ENCODE results near the gene SRPK1. TPM values are rescaled to one million over a fixed set of nuclear protein-coding genes. Genes with fewer than 3 reads are reported as not detected.

The SRPK1 gene
- total RNA-seq, 2 experiments from 2014 or later: 131 to 136 TPM

DNA sequence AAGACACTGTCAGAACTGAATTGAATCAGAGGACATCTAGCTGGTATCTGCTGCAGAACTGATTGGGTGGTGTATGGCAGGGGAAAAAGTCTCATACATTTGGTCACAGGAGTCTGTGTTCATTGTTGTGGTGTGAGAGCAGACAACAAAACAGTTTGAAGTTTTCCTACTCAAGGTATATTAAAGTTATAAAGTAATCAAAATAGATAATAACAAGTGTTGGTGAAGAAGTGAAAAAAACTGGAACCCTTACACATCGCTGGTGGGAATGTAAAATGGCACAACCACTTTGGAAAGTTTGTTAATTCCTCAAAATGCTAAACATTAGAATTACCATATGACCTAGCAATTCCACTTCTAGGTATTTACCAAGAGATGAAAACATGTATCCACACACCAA is 24.7 kb downstream of the SRPK1 start:
- H3K9me3 Mint-ChIP-seq: no peaks in the 10 kb centered on the region
- H3K4me1 Mint-ChIP-seq: peaks cover 26% of the 10 kb centered on the region
- H3K27ac Mint-ChIP-seq: no peak overlapping the region

DNA sequence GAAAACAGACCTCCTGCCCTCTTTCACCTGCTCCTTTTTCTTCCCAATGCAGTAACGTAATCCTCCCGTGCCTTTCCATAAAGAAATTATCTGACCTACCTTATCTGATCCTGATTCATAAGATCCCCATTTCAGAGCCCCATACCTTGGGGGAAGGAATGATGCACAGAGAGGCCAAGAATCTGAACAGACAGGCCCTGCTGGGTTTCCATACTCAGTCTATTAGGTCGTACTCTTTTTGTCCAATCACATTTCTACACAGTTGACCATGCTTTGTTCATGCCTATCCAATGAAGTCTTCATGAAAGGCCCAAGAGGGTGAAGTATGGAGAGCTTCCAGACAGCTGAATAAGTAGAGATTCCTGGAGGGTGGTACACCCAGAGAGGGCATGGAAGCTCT is 25.3 kb downstream of the SRPK1 start:
- peaks cover 21% of the 10 kb centered on the region for H3K4me1 Mint-ChIP-seq
- no peak overlapping the region for H3K27ac Mint-ChIP-seq
- no peaks in the 10 kb centered on the region for H3K27me3 Mint-ChIP-seq
- no peaks in the 10 kb centered on the region for H3K9me3 Mint-ChIP-seq
- DNase-seq: no peak
- no peak overlapping the region for H3K4me3 Mint-ChIP-seq
- H3K36me3 Mint-ChIP-seq: peaks cover 47% of the 10 kb centered on the region

More for the DNA sequence above, 24.7 kb downstream of the SRPK1 start:
- Mint-ChIP-seq H3K36me3 (peaks cover 50% of the 10 kb centered on the region), H3K4me3 (no peak overlapping the region), H3K27me3 (no peaks in the 10 kb centered on the region)
- no peak for DNase-seq

DNA sequence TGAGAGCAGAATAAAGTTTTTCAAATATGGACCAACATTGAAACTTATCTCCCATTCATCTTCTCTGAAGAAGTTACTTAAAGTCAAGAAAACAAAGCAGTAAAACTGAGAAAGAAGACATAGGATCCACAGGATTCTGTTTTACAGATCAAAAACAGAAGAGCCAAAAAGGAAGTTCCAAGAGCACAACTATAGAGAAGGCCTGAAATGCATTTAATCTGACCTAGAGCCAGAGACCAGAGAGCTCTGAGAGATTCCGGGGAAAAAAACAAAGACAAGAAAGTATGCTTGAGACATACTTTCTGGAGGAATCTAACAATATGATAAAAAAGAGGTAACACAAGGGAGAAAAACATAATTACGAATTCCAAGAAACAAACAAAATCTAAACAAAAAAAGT is 26.1 kb downstream of the SRPK1 start:
- H3K9me3 Mint-ChIP-seq: no peaks in the 10 kb centered on the region
- peaks cover 19% of the 10 kb centered on the region for H3K4me1 Mint-ChIP-seq
- H3K27ac Mint-ChIP-seq: no peak overlapping the region
- no peak for DNase-seq
- peaks cover 43% of the 10 kb centered on the region for H3K36me3 Mint-ChIP-seq
- no peak overlapping the region for H3K4me3 Mint-ChIP-seq
- no peaks in the 10 kb centered on the region for H3K27me3 Mint-ChIP-seq

DNA sequence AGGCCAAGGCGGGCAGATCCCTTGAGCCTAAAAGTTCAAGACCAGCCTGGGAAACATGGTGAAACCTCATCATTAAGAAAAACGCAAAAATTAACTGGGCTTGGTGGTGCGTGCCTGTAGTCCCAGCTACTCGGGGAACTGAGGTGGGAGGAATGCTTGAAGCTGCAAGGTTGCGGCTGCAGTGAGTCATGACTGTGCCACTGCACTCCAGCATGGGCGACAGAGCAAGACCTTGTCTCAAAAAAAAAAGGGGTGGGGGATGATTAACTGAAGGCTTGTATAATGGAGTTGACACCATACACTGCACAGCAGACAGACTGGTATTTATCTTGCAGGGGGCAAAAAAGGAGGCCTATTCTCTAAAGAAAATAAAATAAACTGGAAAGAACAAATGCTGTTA is 27.7 kb downstream of the SRPK1 start:
- peaks cover 16% of the 10 kb centered on the region for H3K4me1 Mint-ChIP-seq

DNA sequence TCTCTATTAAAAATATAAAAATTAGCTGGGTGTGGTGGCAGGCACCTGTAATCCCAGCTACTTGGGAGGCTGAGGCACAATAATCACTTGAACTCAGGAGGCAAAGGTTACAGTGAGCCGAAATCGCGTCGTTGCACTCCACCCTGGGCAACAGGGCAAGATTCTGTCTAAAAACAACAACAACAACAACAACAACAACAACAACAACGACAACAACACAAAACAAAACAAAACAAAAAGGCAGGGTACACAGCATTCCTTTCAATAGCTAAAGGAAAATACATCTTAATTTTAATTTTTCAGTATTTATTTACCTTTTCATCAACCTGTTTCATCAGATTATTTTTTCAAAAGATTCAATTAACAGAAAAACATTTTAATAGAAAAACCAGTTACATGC is 28.4 kb downstream of the SRPK1 start:
- H3K27ac Mint-ChIP-seq: no peak overlapping the region
- H3K36me3 Mint-ChIP-seq: peaks cover 34% of the 10 kb centered on the region
- no peaks in the 10 kb centered on the region for H3K9me3 Mint-ChIP-seq
- H3K27me3 Mint-ChIP-seq: no peaks in the 10 kb centered on the region
- H3K4me1 Mint-ChIP-seq: peaks cover 16% of the 10 kb centered on the region
- no peak for DNase-seq
- no peak overlapping the region for H3K4me3 Mint-ChIP-seq

More for the DNA sequence above, 27.7 kb downstream of the SRPK1 start:
- Mint-ChIP-seq H3K4me3 (no peak overlapping the region), H3K36me3 (peaks cover 35% of the 10 kb centered on the region), H3K9me3 (no peaks in the 10 kb centered on the region), H3K27ac (no peak overlapping the region), H3K27me3 (no peaks in the 10 kb centered on the region)
- no peak for DNase-seq

DNA sequence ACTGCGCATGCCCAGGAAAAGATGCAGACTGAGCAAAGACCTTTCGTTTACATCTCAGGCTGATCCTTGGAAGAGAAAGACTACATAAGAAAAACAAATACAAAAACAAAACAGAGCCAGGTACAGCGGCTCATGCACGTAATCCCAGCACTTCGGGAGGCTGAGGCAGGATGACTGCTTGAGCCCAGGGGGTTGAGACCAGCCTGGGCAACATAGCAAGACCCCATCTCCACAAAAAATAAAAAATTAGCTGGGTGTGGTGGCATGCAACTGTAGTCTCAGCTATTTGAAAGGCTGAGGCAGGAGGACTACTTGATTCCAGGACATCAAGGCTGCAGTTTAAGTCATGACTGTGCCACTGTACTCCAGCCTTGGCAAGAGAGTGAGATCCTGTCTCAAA is 41.7 kb downstream of the SRPK1 start:
- Mint-ChIP-seq H3K36me3 (peaks cover 69% of the 10 kb centered on the region), H3K9me3 (peaks cover 12% of the 10 kb centered on the region), H3K27ac (no peak overlapping the region), H3K4me1 (no peaks in the 10 kb centered on the region), H3K27me3 (no peaks in the 10 kb centered on the region), H3K4me3 (no peak overlapping the region)
- no peak for DNase-seq

DNA sequence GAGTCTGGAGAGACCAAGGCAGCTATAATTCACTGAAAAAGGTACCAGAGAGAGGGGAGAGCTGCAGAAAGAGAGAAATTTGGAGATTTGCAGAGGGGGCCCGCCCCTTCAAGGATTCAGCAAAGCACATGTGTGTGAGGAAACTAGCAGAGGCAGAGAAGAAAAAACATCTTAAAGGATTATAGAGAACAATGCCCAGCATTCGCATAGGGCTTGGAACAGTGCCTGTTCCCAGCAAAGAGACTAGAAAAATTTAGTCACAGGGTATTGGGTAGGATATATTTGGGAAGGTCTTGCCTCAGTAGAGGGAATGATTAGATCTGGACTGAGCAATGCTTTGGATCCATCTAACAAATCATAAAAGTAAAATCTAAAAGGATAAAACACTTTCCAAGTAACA is 44.0 kb downstream of the SRPK1 start:
- Mint-ChIP-seq H3K27ac (no peak overlapping the region), H3K4me1 (no peaks in the 10 kb centered on the region), H3K27me3 (no peaks in the 10 kb centered on the region), H3K9me3 (peaks cover 11% of the 10 kb centered on the region), H3K4me3 (no peak overlapping the region), H3K36me3 (peaks cover 54% of the 10 kb centered on the region)
- DNase-seq: no peak

DNA sequence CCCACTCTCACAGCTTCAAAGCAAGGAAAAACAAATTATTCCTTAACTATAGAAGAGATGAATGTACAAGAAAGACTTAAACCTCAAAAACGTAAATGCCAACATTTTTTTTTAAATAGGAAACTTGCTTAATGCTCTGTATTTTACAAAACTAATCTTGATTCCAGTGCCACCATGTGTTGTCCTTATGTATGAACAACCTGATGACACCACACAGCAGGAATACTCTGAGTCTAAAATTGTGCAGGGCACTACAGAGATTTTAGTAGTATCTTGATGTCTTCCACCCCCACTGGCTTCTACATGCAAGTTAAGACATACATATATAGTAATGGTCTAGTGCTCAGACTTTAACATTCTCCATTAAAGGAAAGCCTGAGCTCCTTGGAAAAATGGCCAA is 46.2 kb downstream of the SRPK1 start:
- H3K9me3 Mint-ChIP-seq: no peaks in the 10 kb centered on the region
- no peak overlapping the region for H3K4me3 Mint-ChIP-seq
- DNase-seq: no peak
- H3K4me1 Mint-ChIP-seq: no peaks in the 10 kb centered on the region
- no peaks in the 10 kb centered on the region for H3K27me3 Mint-ChIP-seq
- H3K27ac Mint-ChIP-seq: no peak overlapping the region
- peaks cover 41% of the 10 kb centered on the region for H3K36me3 Mint-ChIP-seq

DNA sequence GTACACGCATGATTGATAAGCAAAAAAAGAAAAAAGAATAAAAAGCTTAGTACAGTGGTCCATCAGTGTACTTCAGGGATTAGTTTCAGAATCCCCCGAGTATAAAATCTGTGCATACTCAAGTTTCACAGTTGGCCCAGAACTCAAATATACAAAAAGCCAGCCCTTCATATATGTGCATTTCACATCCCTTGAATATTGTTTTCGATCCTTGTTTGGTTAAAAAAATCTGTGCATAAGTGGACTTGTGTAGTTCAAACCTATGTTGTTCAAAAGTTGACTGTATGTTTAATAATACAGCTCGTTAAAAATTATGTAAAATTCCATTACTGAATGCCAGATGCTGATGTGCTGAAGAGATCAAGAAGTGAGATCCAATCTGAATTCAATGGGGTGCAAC is 61.5 kb downstream of the SRPK1 start:
- Mint-ChIP-seq H3K4me1 (peaks cover 4% of the 10 kb centered on the region), H3K36me3 (peaks cover 67% of the 10 kb centered on the region), H3K27ac (no peak overlapping the region), H3K9me3 (no peaks in the 10 kb centered on the region), H3K27me3 (no peaks in the 10 kb centered on the region), H3K4me3 (no peak overlapping the region)
- no peak for DNase-seq

DNA sequence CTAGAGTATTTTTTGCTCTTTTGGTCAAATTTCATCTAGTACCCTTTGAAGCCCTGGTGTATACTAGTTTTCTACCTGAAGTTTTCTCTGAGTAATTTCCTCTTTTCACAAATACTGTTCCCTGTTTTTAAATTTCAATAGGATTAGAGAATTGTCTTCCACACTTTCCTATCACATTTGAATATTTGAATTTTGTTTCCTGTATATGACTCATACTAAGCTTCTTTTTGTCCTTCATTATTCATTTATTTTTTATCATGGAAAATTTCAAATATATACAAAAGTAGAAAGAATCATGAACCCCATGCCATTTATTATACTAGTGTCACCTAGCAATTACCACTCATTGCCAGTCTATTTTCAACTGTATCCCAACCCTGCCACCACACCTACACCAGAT is 63.0 kb downstream of the SRPK1 start:
- peaks cover 71% of the 10 kb centered on the region for H3K36me3 Mint-ChIP-seq
- no peaks in the 10 kb centered on the region for H3K27me3 Mint-ChIP-seq
- no peak overlapping the region for H3K4me3 Mint-ChIP-seq
- H3K27ac Mint-ChIP-seq: no peak overlapping the region
- no peak for DNase-seq
- peaks cover 4% of the 10 kb centered on the region for H3K4me1 Mint-ChIP-seq
- no peaks in the 10 kb centered on the region for H3K9me3 Mint-ChIP-seq

DNA sequence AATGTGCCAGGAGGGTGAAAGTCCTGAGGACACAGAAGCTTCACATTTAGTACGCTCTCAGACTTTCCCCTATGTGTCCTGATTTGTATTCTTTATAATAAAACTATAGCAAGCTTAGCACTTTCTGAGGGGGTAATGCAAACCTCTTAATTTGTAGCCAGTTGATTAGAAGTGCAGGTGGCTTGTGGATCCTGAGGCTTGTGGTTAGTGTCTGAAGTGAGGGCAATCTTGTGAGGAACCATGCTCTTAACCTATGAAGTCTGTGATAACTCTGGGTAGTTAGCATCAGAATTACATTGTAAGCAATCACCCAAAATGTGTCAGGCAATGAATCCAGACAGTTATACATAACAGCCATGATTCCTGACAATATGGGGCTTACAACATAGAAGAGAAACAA is 64.6 kb downstream of the SRPK1 start:
- DNase-seq: no peak
- peaks cover 4% of the 10 kb centered on the region for H3K4me1 Mint-ChIP-seq
- no peaks in the 10 kb centered on the region for H3K9me3 Mint-ChIP-seq
- H3K36me3 Mint-ChIP-seq: peaks cover 64% of the 10 kb centered on the region
- no peaks in the 10 kb centered on the region for H3K27me3 Mint-ChIP-seq
- H3K4me3 Mint-ChIP-seq: no peak overlapping the region
- no peak overlapping the region for H3K27ac Mint-ChIP-seq

DNA sequence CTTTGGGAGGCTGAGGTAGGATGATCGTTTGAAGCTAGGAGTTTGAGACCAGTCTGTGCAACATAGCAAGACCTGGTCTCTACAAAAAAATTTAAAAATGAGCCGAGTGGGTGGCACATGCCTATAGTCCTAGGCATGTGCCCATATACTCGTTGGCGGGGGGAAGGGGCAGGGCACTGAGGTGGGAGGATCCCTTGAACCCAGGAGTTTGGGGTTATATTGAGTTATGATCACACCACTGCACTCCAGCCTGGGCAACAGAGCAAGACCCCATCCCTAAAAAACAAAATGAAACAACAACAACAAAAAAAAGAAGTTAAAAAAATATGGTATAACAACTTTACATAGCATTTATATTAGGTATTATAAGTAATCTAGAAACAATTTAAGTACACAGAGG is 67.9 kb downstream of the SRPK1 start:
- Mint-ChIP-seq H3K27me3 (no peaks in the 10 kb centered on the region), H3K36me3 (peaks cover 68% of the 10 kb centered on the region), H3K9me3 (peaks cover 7% of the 10 kb centered on the region), H3K27ac (no peak overlapping the region), H3K4me1 (no peaks in the 10 kb centered on the region), H3K4me3 (no peak overlapping the region)
- DNase-seq: no peak

DNA sequence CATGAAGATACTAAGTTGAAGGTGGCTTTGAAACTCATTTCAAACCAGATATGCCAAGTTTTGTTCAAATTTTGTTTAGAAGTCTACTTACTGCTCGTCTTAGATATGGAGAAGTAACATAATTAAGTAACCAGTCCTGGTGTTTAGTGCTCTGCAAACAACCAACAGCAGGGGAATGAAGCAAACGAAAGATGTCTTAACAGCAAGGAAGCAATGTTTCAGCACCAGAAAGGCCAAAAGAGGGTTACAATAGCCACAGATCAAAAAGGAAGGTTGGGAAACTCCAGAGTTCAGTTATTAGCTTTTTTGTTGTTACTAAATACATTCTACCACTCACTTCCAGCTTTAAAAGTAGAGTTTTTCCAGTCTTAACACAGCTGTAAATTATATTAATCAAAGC is 70.7 kb downstream of the SRPK1 start:
- Mint-ChIP-seq H3K27ac (no peak overlapping the region), H3K36me3 (peaks cover 65% of the 10 kb centered on the region), H3K27me3 (no peaks in the 10 kb centered on the region), H3K9me3 (peaks cover 7% of the 10 kb centered on the region), H3K4me1 (no peaks in the 10 kb centered on the region), H3K4me3 (no peak overlapping the region)
- DNase-seq: no peak

DNA sequence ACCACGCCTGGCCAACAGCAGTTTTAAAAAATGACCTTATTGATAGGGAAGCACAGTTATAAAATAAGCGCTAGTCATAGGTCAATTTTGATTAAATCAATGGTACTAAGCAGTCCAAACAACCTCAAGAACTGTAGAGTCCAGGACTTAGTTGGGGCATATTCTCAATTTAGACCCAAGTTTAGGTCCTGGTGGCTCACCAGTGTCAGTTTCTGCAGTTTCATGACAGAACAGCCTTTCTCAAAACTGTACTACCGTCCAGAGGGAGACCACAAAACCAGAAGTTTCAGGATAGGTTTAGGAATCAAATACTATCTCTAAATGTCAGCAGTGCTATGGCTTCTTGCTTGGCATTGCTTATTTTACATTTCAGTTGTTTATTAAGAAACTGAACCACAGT is 76.6 kb downstream of the SRPK1 start:
- peaks cover 7% of the 10 kb centered on the region for H3K9me3 Mint-ChIP-seq
- no peak for DNase-seq
- H3K4me3 Mint-ChIP-seq: no peak overlapping the region
- peaks cover 58% of the 10 kb centered on the region for H3K36me3 Mint-ChIP-seq
- no peak overlapping the region for H3K27ac Mint-ChIP-seq
- no peaks in the 10 kb centered on the region for H3K4me1 Mint-ChIP-seq
- no peaks in the 10 kb centered on the region for H3K27me3 Mint-ChIP-seq

DNA sequence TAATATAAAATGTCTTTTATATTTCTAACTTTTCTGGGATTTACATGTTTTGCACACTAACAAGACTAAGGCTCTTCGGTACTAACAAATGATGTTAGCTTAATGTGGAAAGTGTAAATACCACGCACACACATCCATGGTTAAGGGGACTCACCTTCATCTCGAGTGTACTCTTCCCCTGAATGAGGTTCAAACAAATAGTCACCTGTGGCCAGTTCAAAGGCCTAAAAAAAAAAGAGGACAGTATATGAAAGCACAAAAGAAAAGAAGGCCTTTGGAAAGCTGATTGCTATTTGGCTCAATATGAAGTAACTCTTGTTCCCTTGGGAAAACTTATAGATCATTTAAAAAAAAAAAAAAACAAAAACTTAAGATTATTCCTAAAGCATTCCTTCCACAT is 78.5 kb downstream of the SRPK1 start:
- Mint-ChIP-seq H3K27ac (no peak overlapping the region), H3K27me3 (no peaks in the 10 kb centered on the region), H3K4me3 (no peak overlapping the region), H3K4me1 (no peaks in the 10 kb centered on the region), H3K9me3 (no peaks in the 10 kb centered on the region), H3K36me3 (peaks cover 50% of the 10 kb centered on the region)
- DNase-seq: no peak

DNA sequence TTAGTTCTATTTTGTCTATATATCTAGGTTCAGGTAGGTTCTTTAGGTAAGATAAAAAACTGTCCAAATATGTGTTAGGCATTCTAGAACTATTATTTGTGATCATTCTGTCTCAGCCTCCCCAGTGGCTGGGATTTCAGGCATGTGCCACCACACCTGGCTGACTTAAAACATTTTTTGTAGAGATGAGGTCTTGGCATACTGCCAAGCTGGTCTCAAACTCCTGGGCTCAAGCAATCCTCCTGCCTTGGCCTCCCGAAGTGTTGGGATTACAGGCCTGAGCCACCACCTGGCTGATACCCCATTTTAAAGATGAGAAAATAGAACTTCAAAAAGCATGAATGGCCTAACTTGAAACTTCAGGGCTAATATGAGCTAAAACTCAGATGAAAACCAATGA is 81.9 kb downstream of the SRPK1 start:
- H3K36me3 Mint-ChIP-seq: peaks cover 43% of the 10 kb centered on the region
- H3K27ac Mint-ChIP-seq: no peak overlapping the region
- H3K4me1 Mint-ChIP-seq: no peaks in the 10 kb centered on the region
- H3K27me3 Mint-ChIP-seq: no peaks in the 10 kb centered on the region
- no peak for DNase-seq
- H3K4me3 Mint-ChIP-seq: no peak overlapping the region
- no peaks in the 10 kb centered on the region for H3K9me3 Mint-ChIP-seq

DNA sequence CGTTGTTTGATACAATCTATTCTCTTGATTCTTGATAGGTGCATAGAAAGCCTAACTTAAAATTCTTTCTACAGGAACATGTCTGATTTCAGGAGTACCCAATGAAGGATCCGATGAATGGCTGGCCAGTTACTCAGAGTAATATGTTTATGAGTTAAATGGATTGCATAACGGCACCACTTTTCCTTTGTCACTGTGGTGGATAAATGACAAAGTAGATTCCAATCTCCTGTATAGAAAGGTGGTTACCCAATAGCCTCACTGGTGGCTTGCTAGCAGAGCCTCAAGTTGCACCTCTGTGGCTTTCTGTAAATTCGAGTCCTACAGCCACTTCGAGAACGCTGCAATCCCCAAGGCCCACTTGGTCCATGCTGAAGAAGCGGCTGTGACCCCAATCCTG is 87.4 kb downstream of the SRPK1 start:
- no peak for DNase-seq
- H3K27ac Mint-ChIP-seq: no peak overlapping the region
- peaks cover 29% of the 10 kb centered on the region for H3K36me3 Mint-ChIP-seq
- H3K4me3 Mint-ChIP-seq: no peak overlapping the region
- H3K27me3 Mint-ChIP-seq: no peaks in the 10 kb centered on the region
- no peaks in the 10 kb centered on the region for H3K4me1 Mint-ChIP-seq
- H3K9me3 Mint-ChIP-seq: peaks cover 1% of the 10 kb centered on the region
